HCT116 (cell line): Measurements from ENCODE around the gene FOXP2. TPM values are rescaled to one million over a fixed set of nuclear protein-coding genes. Genes with fewer than 3 reads are reported as not detected.

Experiments
- ATAC-seq: fragments of 200-7000 bp; cut with Tn5 transposase; 2 replicates; pipeline ENCODE4 v1.9.1; 2020; ENCODE audit warnings: mild to moderate bottlenecking, moderate library complexity
- BruUV-seq: library from RNA; stranded (reverse); fragments of 400-500 nt; replicated peaks from 2 replicates; lab custom pipeline; 2021; lab: Mats Ljungman, UMichigan
- CTCF ChIA-PET: fragments of 300-600 bp; sonication (Branson Sonifier 250); formaldehyde crosslinking; loops from one replicate; lab custom pipeline; 2021; ENCODE audit warnings: antibody characterized with exemption; lab: Charles Lee
- POLR2A ChIA-PET: fragments of 300-600, 350-600 bp; sonication (Branson Sonifier 250); formaldehyde crosslinking; loops from one replicate; lab custom pipeline; 2021; ENCODE audit warnings: antibody characterized with exemption; lab: Charles Lee
- RAD21 ChIA-PET, 2 experiments: fragments of 300-600 bp; sonication (Branson Sonifier 250); formaldehyde crosslinking; loops; one replicate each; lab custom pipeline; 2023; ENCODE audit warnings: low total read pairs in 2 of 2; ENCODE audit not compliant: uncharacterized antibody in 2 of 2, unreplicated experiment in 2 of 2, low non-redundant PET in 1 of 2; lab: Charles Lee
- DNase-seq: peaks from one replicate; pipeline ENCODE4 v3.0.0-alpha.2; 2010; ENCODE audit warnings: low read depth, low spot score
- H2AFZ ChIP-seq: fragments of 200-600 bp; shearing (Covaris generic), sonication (generic); 2 replicates; pipeline ENCODE4 v1.6.1; 2017; ENCODE audit warnings: low read depth, mixed run types, mixed read lengths, antibody characterized with exemption, low read length; ENCODE audit not compliant: poor library complexity, severe bottlenecking
- H3K27ac ChIP-seq: 2 replicates; pipeline ENCODE4 v1.5.1; 2012; ENCODE audit warnings: low read depth, low read length
- H3K27me3 ChIP-seq: fragments of 200-600 bp; sonication (generic); 2 replicates; pipeline ENCODE4 v1.6.1; 2016; ENCODE audit warnings: mixed run types, low read length, mixed read lengths; ENCODE audit not compliant: insufficient read depth
- H3K36me3 ChIP-seq, 2 experiments: fragments of 200-500 bp in 1 of 2; fragments of 200-600 bp in 1 of 2; sonication (Bioruptor generic) in 1 of 2; sonication (generic) in 1 of 2; 2 replicates each; pipeline versions ENCODE4 v1.5.1 to v1.6.1; 2014 to 2016; ENCODE audit warnings: low read length in 2 of 2, inconsistent platforms in 1 of 2, mixed read lengths in 1 of 2, mixed run types in 1 of 2; ENCODE audit not compliant: insufficient read depth in 2 of 2, control insufficient read depth in 1 of 2
- H3K4me1 ChIP-seq, 2 experiments: fragments of 200-600 bp in 1 of 2; sonication (generic) in 1 of 2; 2 replicates each; pipeline versions ENCODE4 v1.5.1 to v1.6.1; 2012 to 2017; ENCODE audit warnings: low read length in 2 of 2, inconsistent platforms in 1 of 2, mild to moderate bottlenecking in 1 of 2, mixed read lengths in 1 of 2, mixed run types in 1 of 2, moderate library complexity in 1 of 2; ENCODE audit not compliant: insufficient read depth in 2 of 2, control insufficient read depth in 1 of 2
- H3K4me2 ChIP-seq: fragments of 200-600 bp; sonication (generic); 2 replicates; pipeline ENCODE4 v1.6.1; 2017; ENCODE audit warnings: mixed run types, low read length, mixed read lengths
- H3K4me3 ChIP-seq, 2 experiments: fragments of 200-600 bp in 1 of 2; sonication (generic) in 1 of 2; replicated peaks in 1 of 2; 2 replicates each; pipeline ENCODE4 v1.5.1; 2011 to 2016; ENCODE audit warnings: low read length in 2 of 2, control low read depth in 1 of 2, low read depth in 1 of 2, mild to moderate bottlenecking in 1 of 2, mixed read lengths in 1 of 2, mixed run types in 1 of 2
- H3K79me2 ChIP-seq: fragments of 200-600 bp; sonication (generic); 2 replicates; pipeline ENCODE4 v1.6.1; 2017; ENCODE audit warnings: mild to moderate bottlenecking, mixed run types, low read length, moderate library complexity, mixed read lengths; ENCODE audit not compliant: insufficient read depth
- H3K9ac ChIP-seq: fragments of 200-600 bp; sonication (generic); 2 replicates; pipeline ENCODE4 v1.6.1; 2016; ENCODE audit warnings: low read length, mixed read lengths
- H3K9me2 ChIP-seq: fragments of 200-600 bp; sonication (generic), shearing (Covaris generic); 2 replicates; pipeline ENCODE4 v1.6.1; 2017; ENCODE audit warnings: mixed run types, mild to moderate bottlenecking, moderate library complexity; ENCODE audit not compliant: insufficient read depth
- H3K9me3 ChIP-seq, 2 experiments: fragments of 200-500 bp in 1 of 2; fragments of 200-600 bp in 1 of 2; sonication (Bioruptor generic) in 1 of 2; sonication (generic) in 1 of 2; 2 replicates each; pipeline ENCODE4 v1.6.1; 2014 to 2017; ENCODE audit warnings: low read length in 2 of 2, mixed read lengths in 2 of 2, inconsistent platforms in 1 of 2, low read depth in 1 of 2, mild to moderate bottlenecking in 1 of 2, mixed run types in 1 of 2, moderate library complexity in 1 of 2; ENCODE audit not compliant: control insufficient read depth in 1 of 2, insufficient read depth in 1 of 2
- H4K20me1 ChIP-seq: fragments of 200-600 bp; sonication (generic), shearing (Covaris generic); 2 replicates; pipeline ENCODE4 v1.6.1; 2017; ENCODE audit warnings: mixed run types, mild to moderate bottlenecking, moderate library complexity; ENCODE audit not compliant: insufficient read depth
- ATF3 ChIP-seq: IDR thresholded peaks from 2 replicates; pipeline ENCODE4 v1.6.1; 2012
- CTCF ChIP-seq, 3 experiments: fragments of 200-600 bp in 1 of 3; sonication (generic) in 1 of 3; IDR thresholded peaks in 2 of 3; conservative IDR thresholded peaks in 1 of 3; 2 replicates each; pipeline ENCODE4 v1.5.1; 2012 to 2017; ENCODE audit warnings: low read depth in 2 of 3, low read length in 2 of 3, antibody characterized with exemption in 1 of 3, borderline replicate concordance in 1 of 3, control low read depth in 1 of 3, mild to moderate bottlenecking in 1 of 3, mixed read lengths in 1 of 3, mixed run types in 1 of 3, moderate library complexity in 1 of 3; ENCODE audit not compliant: insufficient read depth in 1 of 3
- EZH2 ChIP-seq: fragments of 200-600 bp; sonication (generic); IDR thresholded peaks from 2 replicates; pipeline ENCODE4 v1.6.1; 2017; ENCODE audit warnings: antibody characterized with exemption, mixed run types
- EZH2phosphoT487 ChIP-seq: fragments of 200-600 bp; IDR thresholded peaks from 2 replicates; pipeline ENCODE4 v1.6.1; 2018; ENCODE audit warnings: antibody characterized with exemption, borderline replicate concordance
- FOSL1 ChIP-seq: IDR thresholded peaks from 2 replicates; pipeline ENCODE4 v1.6.1; 2012; ENCODE audit warnings: low read depth
- MAX ChIP-seq: IDR thresholded peaks from 2 replicates; pipeline ENCODE4 v1.6.1; 2012
- POLR2AphosphoS5 ChIP-seq: IDR thresholded peaks from 2 replicates; pipeline ENCODE4 v1.6.1; 2011; ENCODE audit warnings: mild to moderate bottlenecking, low read depth, low read length, moderate library complexity
- REST ChIP-seq: IDR thresholded peaks from 2 replicates; pipeline ENCODE4 v1.6.1; 2012; ENCODE audit warnings: low read depth
- SIN3A ChIP-seq: IDR thresholded peaks from 2 replicates; pipeline ENCODE4 v1.6.1; 2012; ENCODE audit warnings: low read depth
- SP1 ChIP-seq: IDR thresholded peaks from 2 replicates; pipeline ENCODE4 v1.6.1; 2012; ENCODE audit warnings: low read depth
- SRF ChIP-seq: IDR thresholded peaks from 2 replicates; pipeline ENCODE4 v1.6.1; 2012; ENCODE audit warnings: low read depth
- TCF7L2 ChIP-seq: IDR thresholded peaks from 2 replicates; pipeline ENCODE4 v1.7.0; 2011; ENCODE audit warnings: borderline replicate concordance, inconsistent platforms; ENCODE audit not compliant: insufficient read depth, insufficient read length; ENCODE audit errors: extremely low read depth
- ZBTB33 ChIP-seq: IDR thresholded peaks from 2 replicates; pipeline ENCODE4 v1.6.1; 2011; ENCODE audit warnings: mild to moderate bottlenecking, low read length, moderate library complexity; ENCODE audit not compliant: insufficient replicate concordance; ENCODE audit errors: extremely low read depth
- ZNF274 ChIP-seq: fragments of 200-500 bp; sonication (Bioruptor generic); IDR thresholded peaks from 2 replicates; pipeline ENCODE4 v1.6.1; 2014; ENCODE audit warnings: mild to moderate bottlenecking, low read depth, low read length, inconsistent platforms
- intact Hi-C: fragments of 100-400 bp; cut with micrococcal nuclease; formaldehyde crosslinking; loops from 2 replicates; pipeline ENCODE4 v1.10.0; 2022
- total RNA-seq: library from RNA; stranded (reverse); gene quantifications from one replicate; pipeline ENCODE4 v1.2.1, GENCODE V29; 2021; ENCODE audit not compliant: unreplicated experiment

Gene FOXP2
- total RNA-seq, 1 experiment from 2014 or later = 2.5 TPM

GRCh38 chr7:114417290-114417689, 2.7 kb downstream of the FOXP2 start (continued):
- TF ChIP-seq ZNF274 = no peak
- TF ChIP-seq ZBTB33 = no peak
- TF ChIP-seq EZH2phosphoT487 = no peak
- no peak for TF ChIP-seq EZH2
- no peak for TF ChIP-seq FOSL1
- no peak for TF ChIP-seq REST

GRCh38 chr7:114418117-114418516, 3.5 kb downstream of the FOXP2 start:
- Histone ChIP-seq H3K4me2 (no peak overlapping the region), H3K9me2 (no peaks in the 10 kb centered on the region), H4K20me1 (no peaks in the 10 kb centered on the region), H3K27me3 (no peaks in the 10 kb centered on the region), H3K4me3 (no peak overlapping the region), H3K9me3 (no peaks in the 10 kb centered on the region), H2AFZ (no peak overlapping the region), H3K4me1 (peaks cover 0 to 5% of the 10 kb centered on the region in 2 experiments; a peak in 1 of 4 replicates), H3K36me3 (no peaks in the 10 kb centered on the region), H3K9ac (no peak overlapping the region), H3K79me2 (no peaks in the 10 kb centered on the region), H3K27ac (no peak overlapping the region)
- ChIA-PET CTCF (interaction anchor here (2.5 kb wide), 1 partner anchor 9 kb away, joined by 8 read pairs; no protein-coding TSS in a partner anchor), RAD21 (no interaction called here), POLR2A (no interaction called here)
- no peak for ATAC-seq
- no TSS peak for BruUV-seq
- DNase-seq = no peak
- intact Hi-C loops = no loop called here
- TF ChIP-seq POLR2AphosphoS5 = no peak
- TF ChIP-seq ATF3 = no peak
- no peak for TF ChIP-seq EZH2phosphoT487
- no peak for TF ChIP-seq MAX
- TF ChIP-seq SIN3A = no peak
- no peak for TF ChIP-seq SRF
- TF ChIP-seq TCF7L2 = no peak
- no peak for TF ChIP-seq CTCF (IDR thresholded peaks at IDR 0.05 in 2 of 3, conservative IDR thresholded peaks at IDR 0.05 in 1 of 3; ENCODE audit: borderline replicate concordance in 1 of 3, insufficient read depth in 1 of 3, low read depth in 2 of 3, low read length in 2 of 3)
- no peak for TF ChIP-seq EZH2
- no peak for TF ChIP-seq SP1
- TF ChIP-seq FOSL1 = no peak
